ENCODE results near the gene HSPB6. TPM values are rescaled to one million over a fixed set of nuclear protein-coding genes. Genes with fewer than 3 reads are reported as not detected.

The HSPB6 gene, protein sequence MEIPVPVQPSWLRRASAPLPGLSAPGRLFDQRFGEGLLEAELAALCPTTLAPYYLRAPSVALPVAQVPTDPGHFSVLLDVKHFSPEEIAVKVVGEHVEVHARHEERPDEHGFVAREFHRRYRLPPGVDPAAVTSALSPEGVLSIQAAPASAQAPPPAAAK
- total RNA-seq: 100 to 1,000 TPM in 1 of 2 donors, 10 to 100 TPM in 1; 35.0 to 117 TPM

DNA sequence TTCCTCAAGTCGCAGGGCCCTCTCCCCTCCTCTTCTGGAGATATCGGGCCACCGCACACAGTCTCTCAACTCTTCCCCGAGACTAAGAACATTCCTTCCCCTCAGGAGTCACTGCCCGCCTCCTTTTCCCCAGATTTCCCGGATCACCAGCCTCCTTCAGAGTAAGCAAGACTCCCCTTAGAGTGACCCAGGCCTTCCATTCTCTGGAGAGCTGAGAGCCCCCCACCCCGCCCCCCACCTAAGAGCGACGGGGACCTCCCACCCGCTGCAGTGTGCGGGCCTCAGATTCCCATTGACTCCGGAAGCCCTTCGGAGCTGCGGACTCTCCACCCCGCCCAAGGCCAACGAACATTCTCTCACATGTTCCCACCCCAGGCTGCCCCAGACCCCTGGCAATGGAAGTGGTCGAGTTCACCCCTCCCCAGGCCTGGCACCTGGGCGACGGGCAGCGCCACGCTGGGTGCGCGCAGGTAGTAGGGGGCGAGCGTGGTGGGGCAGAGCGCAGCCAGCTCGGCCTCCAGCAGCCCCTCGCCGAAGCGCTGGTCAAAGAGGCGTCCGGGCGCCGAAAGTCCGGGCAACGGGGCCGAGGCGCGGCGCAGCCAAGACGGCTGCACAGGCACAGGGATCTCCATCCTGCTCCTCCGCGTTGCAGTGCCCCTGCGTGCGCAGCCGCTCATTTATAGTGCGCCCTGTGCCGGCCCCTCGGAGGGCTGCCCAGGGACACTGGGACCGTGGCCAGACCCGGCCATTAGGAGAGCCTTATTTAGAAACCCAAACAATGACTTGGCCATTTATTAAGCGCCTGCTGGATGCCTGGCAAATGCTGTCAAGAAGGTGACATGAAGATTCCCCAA, at the start of gene HSPB6:
Gene HSPB6 (minus strand): TSS at position 653 of the 854 bp plus-strand sequence. CDS start 21 bp downstream, at position 632.
- intact Hi-C loops (cut with DNase I): no loop called here
- ATAC-seq (no peak), DNase-seq (peak in 2 of 4 donors; percentile 49 to 50)
- Histone ChIP-seq H3K36me3 (replicated peaks in 1 of 2; ENCODE audit: insufficient read depth in 1 of 2, low read depth in 2 of 2) (peaks cover 0 to 7% of the 10 kb centered on the region in 2 donors), H3K4me3 (peak within 1 kb of the TSS in 1 of 2 donors; percentile 74), H3K27ac (peak within 1 kb of the TSS; percentile 77 to 94 (median 90)), H3K4me1 (peaks cover 29% of the 10 kb centered on the region), H3K9me3 (no peaks in the 10 kb centered on the region), H3K27me3 (no peaks in the 10 kb centered on the region)
- TF ChIP-seq, protein P1, sequence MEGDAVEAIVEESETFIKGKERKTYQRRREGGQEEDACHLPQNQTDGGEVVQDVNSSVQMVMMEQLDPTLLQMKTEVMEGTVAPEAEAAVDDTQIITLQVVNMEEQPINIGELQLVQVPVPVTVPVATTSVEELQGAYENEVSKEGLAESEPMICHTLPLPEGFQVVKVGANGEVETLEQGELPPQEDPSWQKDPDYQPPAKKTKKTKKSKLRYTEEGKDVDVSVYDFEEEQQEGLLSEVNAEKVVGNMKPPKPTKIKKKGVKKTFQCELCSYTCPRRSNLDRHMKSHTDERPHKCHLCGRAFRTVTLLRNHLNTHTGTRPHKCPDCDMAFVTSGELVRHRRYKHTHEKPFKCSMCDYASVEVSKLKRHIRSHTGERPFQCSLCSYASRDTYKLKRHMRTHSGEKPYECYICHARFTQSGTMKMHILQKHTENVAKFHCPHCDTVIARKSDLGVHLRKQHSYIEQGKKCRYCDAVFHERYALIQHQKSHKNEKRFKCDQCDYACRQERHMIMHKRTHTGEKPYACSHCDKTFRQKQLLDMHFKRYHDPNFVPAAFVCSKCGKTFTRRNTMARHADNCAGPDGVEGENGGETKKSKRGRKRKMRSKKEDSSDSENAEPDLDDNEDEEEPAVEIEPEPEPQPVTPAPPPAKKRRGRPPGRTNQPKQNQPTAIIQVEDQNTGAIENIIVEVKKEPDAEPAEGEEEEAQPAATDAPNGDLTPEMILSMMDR (IDR thresholded peaks at IDR 0.05): no peak
- peak in 2 of 3 donors; percentile 57 to 63 for TF ChIP-seq POLR2A (IDR thresholded peaks at IDR 0.05)
- WGBS, 2 donors: 29 to 38% methylated on average over 10 to 50 of the region's 52 CpGs

DNA sequence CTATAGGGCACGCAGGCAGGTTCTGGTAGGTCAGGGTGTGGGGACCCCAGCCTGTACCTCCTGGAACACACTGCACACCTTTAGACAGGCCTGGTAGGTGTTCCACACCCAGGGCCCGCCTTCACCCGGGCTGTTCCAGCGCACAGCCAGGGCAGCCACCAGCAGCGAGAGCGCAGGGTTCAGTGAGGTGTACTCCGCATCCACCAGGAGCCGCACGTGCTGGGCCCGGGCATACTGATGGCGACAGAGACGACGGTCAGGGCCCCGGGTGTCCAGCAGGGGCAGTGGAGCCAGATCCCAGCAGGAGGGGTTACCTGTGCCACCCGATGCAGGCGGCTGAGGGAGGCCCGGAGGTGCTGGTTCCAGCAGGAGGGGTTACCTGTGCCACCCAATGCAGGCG, 49.8 kb upstream of the HSPB6 start:
- DNase-seq (no peak), ATAC-seq (no peak)
- no peak overlapping the region for H3K4me3 ChIP-seq
- no peaks in the 10 kb centered on the region for H3K36me3 ChIP-seq (replicated peaks in 1 of 2; ENCODE audit: insufficient read depth in 1 of 2, low read depth in 2 of 2)
- no peaks in the 10 kb centered on the region for H3K27me3 ChIP-seq
- TF ChIP-seq POLR2A (IDR thresholded peaks at IDR 0.05): no peak
- TF ChIP-seq, protein P1 (IDR thresholded peaks at IDR 0.05): no peak
- H3K9me3 ChIP-seq: no peaks in the 10 kb centered on the region
- WGBS, 2 donors: 92 to 100% methylated on average over 3 to 17 of the region's 18 CpGs
- no peaks in the 10 kb centered on the region for H3K4me1 ChIP-seq
- H3K27ac ChIP-seq: no peak overlapping the region
- intact Hi-C loops (cut with DNase I): no loop called here

DNA sequence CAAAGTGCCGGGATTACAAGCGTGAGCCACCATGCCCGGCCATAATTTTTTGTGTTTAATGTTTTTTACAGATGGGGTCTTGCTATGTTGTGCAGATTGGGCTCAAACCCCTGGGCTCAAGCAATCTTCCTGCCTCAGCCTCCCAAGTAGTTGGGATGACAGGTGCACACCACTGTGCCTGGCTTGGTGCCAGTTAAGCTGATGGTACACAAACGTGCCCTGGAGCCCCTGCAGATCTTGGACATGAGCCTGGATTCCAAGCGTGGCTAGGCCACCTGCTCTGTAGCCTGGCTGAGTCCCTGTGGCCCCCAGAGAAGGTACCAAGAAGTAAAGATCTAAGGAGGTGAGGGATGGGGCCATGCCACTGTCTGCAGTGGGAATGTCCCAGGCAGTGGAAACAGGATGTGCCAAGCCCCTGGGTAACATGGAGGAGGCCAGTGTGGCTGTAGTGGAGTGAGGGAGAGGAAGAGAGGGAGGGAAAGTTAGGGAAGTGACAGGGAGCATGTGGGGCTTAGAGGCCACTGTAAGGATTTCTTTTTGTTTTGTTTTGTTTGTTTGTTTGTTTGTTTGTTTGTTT, 48.8 kb upstream of the HSPB6 start:
- Histone ChIP-seq H3K4me3 (no peak overlapping the region), H3K9me3 (no peaks in the 10 kb centered on the region), H3K4me1 (no peaks in the 10 kb centered on the region), H3K27ac (no peak overlapping the region), H3K27me3 (no peaks in the 10 kb centered on the region), H3K36me3 (replicated peaks in 1 of 2; ENCODE audit: insufficient read depth in 1 of 2, low read depth in 2 of 2) (no peaks in the 10 kb centered on the region)
- no peak for TF ChIP-seq POLR2A (IDR thresholded peaks at IDR 0.05)
- TF ChIP-seq, protein P1 (IDR thresholded peaks at IDR 0.05): no peak
- intact Hi-C loops (cut with DNase I): no loop called here
- 60 to 67% methylated on average over 5 of the region's 5 CpGs for WGBS, 2 donors
- ATAC-seq (no peak), DNase-seq (no peak)

DNA sequence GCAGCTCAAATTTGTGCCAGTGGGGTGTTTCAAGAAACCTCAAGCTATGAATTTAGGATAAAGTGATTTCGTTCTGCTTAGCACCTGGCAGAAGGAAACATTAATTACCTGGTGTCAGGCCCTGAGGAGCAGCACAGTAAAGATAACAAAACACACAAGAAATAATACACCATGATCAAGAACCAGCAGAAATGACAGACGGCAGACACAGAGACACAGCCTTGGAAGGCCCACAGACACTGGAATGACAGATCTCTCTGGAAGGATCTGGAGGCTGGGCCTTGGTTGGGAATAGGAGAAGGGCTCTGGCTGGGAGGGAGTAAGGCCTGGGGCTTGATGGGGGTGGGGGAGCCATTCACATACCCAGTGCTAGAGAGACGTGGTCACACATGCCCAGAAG, 45.0 kb upstream of the HSPB6 start:
- no peak for TF ChIP-seq POLR2A (IDR thresholded peaks at IDR 0.05)
- TF ChIP-seq, protein P1 (IDR thresholded peaks at IDR 0.05): no peak
- no peak for ATAC-seq
- Histone ChIP-seq H3K27ac (no peak overlapping the region), H3K4me1 (no peaks in the 10 kb centered on the region), H3K4me3 (no peak overlapping the region), H3K36me3 (replicated peaks in 1 of 2; ENCODE audit: insufficient read depth in 1 of 2, low read depth in 2 of 2) (no peaks in the 10 kb centered on the region), H3K27me3 (no peaks in the 10 kb centered on the region), H3K9me3 (no peaks in the 10 kb centered on the region)
- intact Hi-C loops (cut with DNase I): no loop called here
- 65 to 75% methylated on average over 3 of the region's 3 CpGs for WGBS, 2 donors
- no peak for DNase-seq
